ENCODE data around the gene GBE1.

- TF ChIP-seq CTCF (IDR thresholded peaks at IDR 0.05 in 4 of 5, conservative IDR thresholded peaks at IDR 0.05 in 1 of 5) (no peak), POLR2A (IDR thresholded peaks at IDR 0.05) (no peak)
Observed at GRCh38 chr3:81580355-81580754, 181.1 kb downstream of the GBE1 start.

All from gastrocnemius medialis (tissue), 4 donors.